Spleen (tissue), 11 donors: ENCODE results near the gene LAMP2. TPM values are rescaled to one million over a fixed set of nuclear protein-coding genes. Genes with fewer than 3 reads are reported as not detected.

Experiments used
- DNase-seq: peaks from one replicate; pipeline ENCODE4 v3.0.0-alpha.2; 2020
- H3K27ac ChIP-seq, 8 donors: fragments of 200-600 bp; sonication (generic) in 7 of 8; 1 replicate in 4 of 8; 2 replicates in 4 of 8; pipeline versions ENCODE4 v1.5.0 to v1.8.0; 2016 to 2021; ENCODE audit warnings: inconsistent platforms in 4 of 8, mild to moderate bottlenecking in 4 of 8, moderate library complexity in 1 of 8
- H3K27me3 ChIP-seq, 7 donors: fragments of 200-600 bp; sonication (generic) in 6 of 7; replicated peaks in 1 of 7; 1 replicate in 4 of 7; 2 replicates in 3 of 7; pipeline versions ENCODE4 v1.5.0 to v1.8.0; 2016 to 2021; ENCODE audit warnings: inconsistent platforms in 3 of 7, mild to moderate bottlenecking in 1 of 7
- H3K36me3 ChIP-seq, 6 donors: fragments of 200-600 bp; sonication (generic) in 5 of 6; 1 replicate in 4 of 6; 2 replicates in 2 of 6; pipeline versions ENCODE4 v1.5.0 to v1.8.0; 2016 to 2021; ENCODE audit warnings: inconsistent platforms in 2 of 6
- H3K4me1 ChIP-seq, 6 donors: fragments of 200-600 bp; sonication (generic) in 5 of 6; 1 replicate in 3 of 6; 2 replicates in 3 of 6; pipeline versions ENCODE4 v1.5.0 to v1.8.0; 2016 to 2021; ENCODE audit warnings: inconsistent platforms in 3 of 6
- H3K4me3 ChIP-seq, 8 donors: fragments of 200-600 bp; sonication (generic) in 7 of 8; 1 replicate in 4 of 8; 2 replicates in 4 of 8; pipeline versions ENCODE4 v1.5.0 to v1.8.0; 2016 to 2021; ENCODE audit warnings: inconsistent platforms in 4 of 8, mild to moderate bottlenecking in 4 of 8, moderate library complexity in 2 of 8
- H3K9me3 ChIP-seq, 8 donors: fragments of 200-600 bp; sonication (generic) in 7 of 8; 1 replicate in 4 of 8; 2 replicates in 4 of 8; pipeline versions ENCODE4 v1.5.0 to v1.8.0; 2016 to 2021; ENCODE audit warnings: inconsistent platforms in 4 of 8
- POLR2A ChIP-seq, 3 donors: fragments of 450-650 bp; IDR thresholded peaks; one replicate each; pipeline ENCODE4 v1.5.1; 2017; ENCODE audit warnings: antibody characterized with exemption in 3 of 3, mild to moderate bottlenecking in 1 of 3
- POLR2AphosphoS5 ChIP-seq, 3 donors: sonication (generic); formaldehyde crosslinking; IDR thresholded peaks; one replicate each; pipeline ENCODE4 v1.5.1; 2017; ENCODE audit warnings: antibody characterized with exemption in 3 of 3
- WGBS, 5 donors: extraction: QIAGEN DNeasy Blood & Tissue Kit in 3 of 5; methylation state at CpG; one replicate each; pipeline versions ENCODE4 v1.1.5 to v1.1.7; 2013 to 2018; 5-methylcytosine and 5-hydroxymethylcytosine counted together
- intact Hi-C: fragments of 100-400 bp; cut with DNase I; formaldehyde crosslinking; loops from one replicate; pipeline ENCODE4 v1.15.0; 2023; ENCODE audit warnings: low total_unique reads
- polyA plus RNA-seq, 3 donors: library from polyadenylated mRNA; stranded (reverse); fragments of 200-250 nt; gene quantifications; one replicate each; pipeline ENCODE4 v1.2.1, GENCODE V29; 2013
- total RNA-seq, 7 donors: library from RNA; depleted of rRNA in 3 of 7; stranded (reverse); fragments of >200 nt in 3 of 7; fragmentation: NEBNext Ultra II Directional in 4 of 7; extraction: Animal tissue kit (Norgen Biotek cat#: 25700) in 4 of 7; gene quantifications; one replicate each; pipeline versions ENCODE4 v1.1.0 to v1.2.1, GENCODE V29; 2016 to 2021
- TF ChIP-seq, protein P1 (sequence below), 11 experiments: fragments of 200-600 bp in 7 of 11; fragments of 450-650 bp in 4 of 11; sonication (generic) in 4 of 11; IDR thresholded peaks in 8 of 11; conservative IDR thresholded peaks in 3 of 11; 1 replicate in 7 of 11; 2 replicates in 4 of 11; pipeline versions ENCODE4 v1.4.0 to v1.8.0; 2016 to 2021; ENCODE audit warnings: antibody characterized with exemption in 11 of 11, inconsistent platforms in 4 of 11, mild to moderate bottlenecking in 1 of 11
- donor health status: healthy with polysubstance abuse.
- donor health status: DM: no; HTN: no; CAD: no; lungs with moderate emphysema.
- donor health status: DM: no; HTN: no; CAD: no.
- donor health status: Bipolar disorder and iron deficiency.
- donor health status: healthy.
- donor health status: DM: no; HTN: no; CAD: no.
- donor health status: DM: yes; HTN: yes; CAD: no.

The LAMP2 gene
- total and polyA plus RNA-seq, 10 donors = 13.6 to 99.3 (median 82.8) TPM

GRCh38 chrX:120459309-120459708 lies 9.8 kb downstream of the LAMP2 start:
- H3K4me3 ChIP-seq = no peak overlapping the region
- peaks cover 0 to 68% (median 42%) of the 10 kb centered on the region in 6 donors for H3K4me1 ChIP-seq
- DNase-seq = no peak
- intact Hi-C loops = no loop called here
- no peaks in the 10 kb centered on the region for H3K27me3 ChIP-seq
- no peaks in the 10 kb centered on the region for H3K9me3 ChIP-seq
- TF ChIP-seq POLR2A (IDR thresholded peaks at IDR 0.05) (no peak), POLR2AphosphoS5 (IDR thresholded peaks at IDR 0.05) (no peak)
- TF ChIP-seq, protein P1, sequence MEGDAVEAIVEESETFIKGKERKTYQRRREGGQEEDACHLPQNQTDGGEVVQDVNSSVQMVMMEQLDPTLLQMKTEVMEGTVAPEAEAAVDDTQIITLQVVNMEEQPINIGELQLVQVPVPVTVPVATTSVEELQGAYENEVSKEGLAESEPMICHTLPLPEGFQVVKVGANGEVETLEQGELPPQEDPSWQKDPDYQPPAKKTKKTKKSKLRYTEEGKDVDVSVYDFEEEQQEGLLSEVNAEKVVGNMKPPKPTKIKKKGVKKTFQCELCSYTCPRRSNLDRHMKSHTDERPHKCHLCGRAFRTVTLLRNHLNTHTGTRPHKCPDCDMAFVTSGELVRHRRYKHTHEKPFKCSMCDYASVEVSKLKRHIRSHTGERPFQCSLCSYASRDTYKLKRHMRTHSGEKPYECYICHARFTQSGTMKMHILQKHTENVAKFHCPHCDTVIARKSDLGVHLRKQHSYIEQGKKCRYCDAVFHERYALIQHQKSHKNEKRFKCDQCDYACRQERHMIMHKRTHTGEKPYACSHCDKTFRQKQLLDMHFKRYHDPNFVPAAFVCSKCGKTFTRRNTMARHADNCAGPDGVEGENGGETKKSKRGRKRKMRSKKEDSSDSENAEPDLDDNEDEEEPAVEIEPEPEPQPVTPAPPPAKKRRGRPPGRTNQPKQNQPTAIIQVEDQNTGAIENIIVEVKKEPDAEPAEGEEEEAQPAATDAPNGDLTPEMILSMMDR (IDR thresholded peaks at IDR 0.05 in 8 of 11, conservative IDR thresholded peaks at IDR 0.05 in 3 of 11) = no peak
- peak overlapping the region in 2 of 8 donors; percentile 7 to 73 for H3K27ac ChIP-seq
- peaks cover 0 to 21% (median 0%) of the 10 kb centered on the region in 6 donors for H3K36me3 ChIP-seq

DNA sequence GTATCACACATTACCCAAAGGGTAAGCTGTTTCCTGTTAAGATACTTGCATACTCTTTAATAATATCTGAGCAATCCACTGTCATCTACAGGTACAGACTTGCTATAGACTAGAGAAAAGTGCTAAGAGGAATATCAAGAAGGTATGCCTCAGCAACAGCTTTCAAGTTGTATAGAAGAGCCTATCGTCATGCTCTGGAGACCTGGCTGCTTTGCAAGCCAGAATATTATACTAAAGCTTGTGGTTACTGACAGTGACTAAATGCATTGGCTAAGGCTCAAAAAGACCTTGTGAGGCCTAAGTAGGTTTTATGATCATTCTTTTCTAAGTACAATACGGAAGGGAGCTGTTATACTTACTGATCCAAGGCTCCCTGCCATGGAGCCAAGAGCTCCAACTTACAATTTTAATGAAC lies 11.3 kb downstream of the LAMP2 start:
- peaks cover 0 to 37% (median 0%) of the 10 kb centered on the region in 6 donors for H3K36me3 ChIP-seq
- 9 to 28% (median 15%) methylated on average over 2 of the region's 2 CpGs for WGBS, 5 donors
- no peak for DNase-seq
- H3K9me3 ChIP-seq = no peaks in the 10 kb centered on the region
- TF ChIP-seq POLR2AphosphoS5 (IDR thresholded peaks at IDR 0.05) (no peak), POLR2A (IDR thresholded peaks at IDR 0.05) (no peak)
- intact Hi-C loops = no loop called here
- H3K4me3 ChIP-seq = no peak overlapping the region
- no peaks in the 10 kb centered on the region for H3K27me3 ChIP-seq
- H3K4me1 ChIP-seq = peaks cover 0 to 52% (median 29%) of the 10 kb centered on the region in 6 donors
- peak overlapping the region in 7 of 8 donors; percentile 18 to 73 (median 51) for H3K27ac ChIP-seq

DNA sequence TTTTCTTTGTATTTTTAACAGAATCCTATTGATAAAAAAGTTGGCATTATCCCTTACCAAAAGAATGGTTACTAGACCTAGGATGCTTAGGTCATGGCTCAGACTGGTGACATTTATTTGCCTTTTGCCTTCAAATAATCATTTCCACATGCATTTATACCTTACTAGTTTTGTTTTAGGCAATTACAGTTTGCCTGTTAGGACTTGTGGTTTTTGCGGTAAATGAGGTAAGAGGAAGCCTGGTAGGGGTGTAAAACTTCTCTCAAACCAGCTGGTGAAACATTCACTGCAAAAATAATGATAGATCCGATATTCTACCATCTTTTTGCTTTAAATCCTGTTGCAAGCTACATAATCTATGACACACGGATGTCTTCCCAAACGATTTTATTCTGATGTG lies 12.1 kb downstream of the LAMP2 start:
- H3K4me1 ChIP-seq = peaks cover 0 to 50% (median 26%) of the 10 kb centered on the region in 6 donors
- H3K4me3 ChIP-seq = no peak overlapping the region
- H3K36me3 ChIP-seq = peaks cover 0 to 38% (median 0%) of the 10 kb centered on the region in 6 donors
- peak overlapping the region in 6 of 8 donors; percentile 18 to 73 (median 59) for H3K27ac ChIP-seq
- no peak for DNase-seq
- TF ChIP-seq POLR2A (IDR thresholded peaks at IDR 0.05) (no peak), POLR2AphosphoS5 (IDR thresholded peaks at IDR 0.05) (no peak)
- TF ChIP-seq, protein P1 (IDR thresholded peaks at IDR 0.05 in 8 of 11, conservative IDR thresholded peaks at IDR 0.05 in 3 of 11) = no peak
- no peaks in the 10 kb centered on the region for H3K27me3 ChIP-seq
- H3K9me3 ChIP-seq = no peaks in the 10 kb centered on the region
- intact Hi-C loops = no loop called here
- 15 to 31% (median 24%) methylated on average over 4 of the region's 4 CpGs for WGBS, 5 donors

- Histone ChIP-seq H3K4me3 (no peak overlapping the region), H3K9me3 (no peaks in the 10 kb centered on the region), H3K36me3 (peaks cover 0 to 48% (median 0%) of the 10 kb centered on the region in 6 donors), H3K27ac (no peak overlapping the region), H3K27me3 (no peaks in the 10 kb centered on the region), H3K4me1 (peaks cover 0 to 34% (median 25%) of the 10 kb centered on the region in 6 donors)
- 62 to 75% (median 63%) methylated on average over 5 of the region's 5 CpGs for WGBS, 5 donors
- no peak for DNase-seq
- TF ChIP-seq, protein P1 (IDR thresholded peaks at IDR 0.05 in 8 of 11, conservative IDR thresholded peaks at IDR 0.05 in 3 of 11) = no peak
- TF ChIP-seq POLR2AphosphoS5 (IDR thresholded peaks at IDR 0.05) (no peak), POLR2A (IDR thresholded peaks at IDR 0.05) (no peak)
- intact Hi-C loops = no loop called here
These were observed 15.1 kb downstream of the LAMP2 start for GRCh38 chrX:120453985-120454384.
